Gastrocnemius medialis (tissue), 4 donors: ENCODE data around the gene STOML3. TPM values are rescaled to one million over a fixed set of nuclear protein-coding genes. Genes with fewer than 3 reads are reported as not detected.

Experiments
- ATAC-seq, 2 donors: fragments of 150-250 bp; one replicate each; pipeline ENCODE4 v1.9.1; 2016
- DNase-seq, 2 donors: peaks; one replicate each; pipeline ENCODE4 v3.0.0-alpha.2; 2019
- H3K27ac ChIP-seq, 4 donors: fragments of 200-600 bp; sonication (generic); 1 replicate in 1 of 4; 2 replicates in 3 of 4; pipeline ENCODE4 v1.5.1; 2016 to 2018; ENCODE audit warnings: mild to moderate bottlenecking in 2 of 4, moderate library complexity in 1 of 4
- H3K27me3 ChIP-seq, 3 donors: fragments of 200-600 bp; sonication (generic) in 2 of 3; 1 replicate in 1 of 3; 2 replicates in 2 of 3; pipeline versions ENCODE4 v1.5.1 to v1.6.0; 2016 to 2019; ENCODE audit warnings: mild to moderate bottlenecking in 1 of 3, moderate library complexity in 1 of 3
- H3K36me3 ChIP-seq, 2 donors: fragments of 200-600 bp; sonication (generic) in 1 of 2; one replicate each; pipeline ENCODE4 v1.5.1; 2017 to 2018
- H3K4me1 ChIP-seq, 2 donors: fragments of 200-600 bp; sonication (generic) in 1 of 2; one replicate each; pipeline ENCODE4 v1.5.1; 2016 to 2017; ENCODE audit warnings: mild to moderate bottlenecking in 2 of 2
- H3K4me3 ChIP-seq, 4 donors: fragments of 200-600 bp; sonication (generic) in 3 of 4; 1 replicate in 1 of 4; 2 replicates in 3 of 4; pipeline ENCODE4 v1.5.1; 2016 to 2019; ENCODE audit warnings: mild to moderate bottlenecking in 2 of 4
- H3K9me3 ChIP-seq, 3 donors: fragments of 200-600 bp; sonication (generic) in 2 of 3; 1 replicate in 1 of 3; 2 replicates in 2 of 3; pipeline ENCODE4 v1.5.1; 2016 to 2019
- POLR2A ChIP-seq, 2 donors: fragments of 450-650 bp; IDR thresholded peaks; one replicate each; pipeline ENCODE4 v1.6.1; 2017; ENCODE audit warnings: antibody characterized with exemption in 2 of 2, mild to moderate bottlenecking in 2 of 2, moderate library complexity in 2 of 2
- in situ Hi-C, 4 donors: fragments of 200-750 bp; cut with MboI; loops; one replicate each; pipeline versions ENCODE4 v1.15.0 to v1.8.0; 2017; ENCODE audit warnings: low sequenced_read_pairs in 4 of 4
- intact Hi-C: fragments of 100-400 bp; cut with DNase I; formaldehyde crosslinking; loops from one replicate; pipeline ENCODE4 v1.15.1; 2023; ENCODE audit warnings: low total_unique reads
- total RNA-seq, 4 donors: library from RNA; depleted of rRNA; stranded (reverse); fragments of >200 nt; gene quantifications; one replicate each; pipeline versions ENCODE4 v1.1.0 to v1.2.3, GENCODE V29; 2016
- TF ChIP-seq, protein P1 (sequence below), 5 experiments: fragments of 450-650 bp in 3 of 5; fragments of 200-600 bp in 2 of 5; sonication (generic) in 2 of 5; IDR thresholded peaks in 4 of 5; conservative IDR thresholded peaks in 1 of 5; 1 replicate in 4 of 5; 2 replicates in 1 of 5; pipeline ENCODE4 v1.5.1; 2016 to 2019; ENCODE audit warnings: antibody characterized with exemption in 5 of 5, mild to moderate bottlenecking in 3 of 5, moderate library complexity in 3 of 5

STOML3 gene
- total RNA-seq, 4 donors from 2014 or later = not detected

DNA sequence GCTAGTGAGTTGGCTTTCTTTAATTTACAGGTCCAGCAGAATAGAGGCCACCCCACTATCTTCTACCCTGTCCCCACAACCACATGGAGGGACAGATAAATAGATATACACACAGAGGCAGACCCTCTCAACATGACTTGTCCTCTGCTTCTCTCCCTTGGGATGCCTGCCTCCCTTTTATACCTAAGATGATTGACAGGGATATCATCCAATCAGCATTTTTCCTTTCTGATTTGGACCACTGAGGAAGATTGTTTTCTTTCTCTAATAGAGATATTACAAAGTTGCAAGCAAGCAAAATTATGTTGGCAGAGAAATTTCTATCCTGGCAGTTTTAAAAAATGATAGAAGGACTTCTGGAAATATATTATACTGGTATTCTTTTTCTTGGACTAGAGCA, 35.8 kb downstream of the STOML3 start:
- no peak overlapping the region for H3K4me3 ChIP-seq
- no peaks in the 10 kb centered on the region for H3K4me1 ChIP-seq
- no peaks in the 10 kb centered on the region for H3K27me3 ChIP-seq
- DNase-seq (no peak), ATAC-seq (no peak)
- in situ Hi-C loops = no loop called here
- no peaks in the 10 kb centered on the region for H3K9me3 ChIP-seq
- TF ChIP-seq, protein P1, sequence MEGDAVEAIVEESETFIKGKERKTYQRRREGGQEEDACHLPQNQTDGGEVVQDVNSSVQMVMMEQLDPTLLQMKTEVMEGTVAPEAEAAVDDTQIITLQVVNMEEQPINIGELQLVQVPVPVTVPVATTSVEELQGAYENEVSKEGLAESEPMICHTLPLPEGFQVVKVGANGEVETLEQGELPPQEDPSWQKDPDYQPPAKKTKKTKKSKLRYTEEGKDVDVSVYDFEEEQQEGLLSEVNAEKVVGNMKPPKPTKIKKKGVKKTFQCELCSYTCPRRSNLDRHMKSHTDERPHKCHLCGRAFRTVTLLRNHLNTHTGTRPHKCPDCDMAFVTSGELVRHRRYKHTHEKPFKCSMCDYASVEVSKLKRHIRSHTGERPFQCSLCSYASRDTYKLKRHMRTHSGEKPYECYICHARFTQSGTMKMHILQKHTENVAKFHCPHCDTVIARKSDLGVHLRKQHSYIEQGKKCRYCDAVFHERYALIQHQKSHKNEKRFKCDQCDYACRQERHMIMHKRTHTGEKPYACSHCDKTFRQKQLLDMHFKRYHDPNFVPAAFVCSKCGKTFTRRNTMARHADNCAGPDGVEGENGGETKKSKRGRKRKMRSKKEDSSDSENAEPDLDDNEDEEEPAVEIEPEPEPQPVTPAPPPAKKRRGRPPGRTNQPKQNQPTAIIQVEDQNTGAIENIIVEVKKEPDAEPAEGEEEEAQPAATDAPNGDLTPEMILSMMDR (IDR thresholded peaks at IDR 0.05 in 4 of 5, conservative IDR thresholded peaks at IDR 0.05 in 1 of 5) = no peak
- TF ChIP-seq POLR2A (IDR thresholded peaks at IDR 0.05) = no peak
- no peak overlapping the region for H3K27ac ChIP-seq
- no peaks in the 10 kb centered on the region for H3K36me3 ChIP-seq
- intact Hi-C loops = no loop called here

DNA sequence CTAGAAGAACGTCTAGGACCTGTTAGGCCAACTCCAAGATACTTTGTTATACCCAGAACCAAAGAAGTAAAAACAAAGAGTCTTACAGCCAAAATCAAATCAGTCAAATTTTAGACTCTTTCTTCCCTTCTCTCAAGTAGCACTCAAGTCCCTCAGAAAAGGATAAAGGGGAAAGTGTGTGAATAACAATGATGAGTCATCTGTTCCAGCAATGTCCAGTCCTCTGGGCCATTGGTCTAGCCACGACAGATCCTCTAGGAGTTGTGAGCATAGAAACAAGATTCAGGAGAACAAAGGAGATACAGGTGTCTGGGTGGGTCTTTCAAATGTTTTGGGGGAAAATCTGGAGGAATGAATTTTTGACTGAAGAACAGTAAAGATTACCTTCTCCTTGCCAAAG, 36.3 kb downstream of the STOML3 start:
- TF ChIP-seq, protein P1 (IDR thresholded peaks at IDR 0.05 in 4 of 5, conservative IDR thresholded peaks at IDR 0.05 in 1 of 5) = no peak
- TF ChIP-seq POLR2A (IDR thresholded peaks at IDR 0.05) = no peak
- in situ Hi-C loops = no loop called here
- intact Hi-C loops = no loop called here
- Histone ChIP-seq H3K36me3 (no peaks in the 10 kb centered on the region), H3K27me3 (no peaks in the 10 kb centered on the region), H3K9me3 (no peaks in the 10 kb centered on the region), H3K4me3 (no peak overlapping the region), H3K27ac (no peak overlapping the region), H3K4me1 (no peaks in the 10 kb centered on the region)
- no peak for ATAC-seq
- no peak for DNase-seq

DNA sequence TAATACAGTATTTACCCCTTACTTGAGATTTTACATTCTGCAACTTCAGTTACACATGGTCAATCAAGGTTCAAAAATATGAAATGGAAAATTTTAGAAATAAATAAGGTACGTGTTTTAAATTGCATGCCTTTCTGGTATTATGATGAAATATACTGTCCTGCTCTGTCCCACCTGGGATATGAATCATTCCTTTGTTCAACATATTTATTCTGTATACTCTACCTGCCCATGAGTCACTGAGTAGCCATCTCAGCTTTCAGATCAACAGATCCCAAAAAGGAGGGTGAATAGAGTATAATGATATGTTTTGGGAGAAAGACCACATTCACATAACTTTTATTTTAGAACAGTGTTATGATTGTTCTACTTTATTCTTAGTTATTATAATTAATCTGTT, 37.8 kb downstream of the STOML3 start:
- H3K4me1 ChIP-seq = no peaks in the 10 kb centered on the region
- H3K27ac ChIP-seq = no peak overlapping the region
- no peak overlapping the region for H3K4me3 ChIP-seq
- TF ChIP-seq, protein P1 (IDR thresholded peaks at IDR 0.05 in 4 of 5, conservative IDR thresholded peaks at IDR 0.05 in 1 of 5) = no peak
- TF ChIP-seq POLR2A (IDR thresholded peaks at IDR 0.05) = no peak
- no peak for ATAC-seq
- H3K36me3 ChIP-seq = no peaks in the 10 kb centered on the region
- H3K27me3 ChIP-seq = no peaks in the 10 kb centered on the region
- DNase-seq = no peak
- intact Hi-C loops (no loop called here), in situ Hi-C loops (no loop called here)
- no peaks in the 10 kb centered on the region for H3K9me3 ChIP-seq

DNA sequence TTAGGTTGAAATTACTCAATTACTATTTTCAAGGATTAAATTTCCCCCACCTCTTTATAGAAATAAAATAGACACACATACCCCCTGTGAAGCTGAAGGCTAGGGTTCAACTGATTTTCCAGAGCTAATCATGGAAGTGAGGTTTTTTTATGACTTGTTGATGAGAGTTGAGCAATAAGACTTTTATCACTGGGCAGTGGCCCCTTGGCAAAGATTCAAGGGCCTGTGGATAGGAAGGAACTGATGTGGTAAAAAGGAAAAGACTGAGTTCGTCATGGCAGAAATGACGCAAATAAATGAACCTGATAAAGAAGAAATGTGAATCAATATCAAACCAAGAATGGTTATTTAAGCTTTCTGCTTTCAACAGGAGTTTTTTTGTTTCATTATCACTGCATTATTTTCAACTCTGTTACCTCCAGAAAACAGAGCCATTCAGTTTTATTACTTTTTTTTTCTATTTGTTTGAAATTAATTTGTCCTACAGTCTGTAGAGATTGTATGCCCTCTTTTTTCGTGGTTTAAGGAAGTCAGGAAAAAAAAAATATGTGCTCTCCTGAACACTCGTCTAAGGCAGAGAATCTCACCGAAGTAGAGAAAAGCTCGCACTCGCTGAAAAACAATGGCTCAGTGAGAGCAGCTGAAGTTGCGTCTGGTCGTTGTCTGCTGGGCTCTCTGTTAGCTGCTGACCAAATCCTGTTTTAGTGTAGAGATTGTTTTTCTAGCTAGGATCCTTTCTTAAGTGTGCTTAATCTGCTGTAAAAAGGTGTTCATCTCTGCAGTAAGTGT, 38.9 kb downstream of the STOML3 start:
- Histone ChIP-seq H3K27me3 (no peaks in the 10 kb centered on the region), H3K36me3 (no peaks in the 10 kb centered on the region), H3K27ac (no peak overlapping the region), H3K4me3 (no peak overlapping the region), H3K4me1 (no peaks in the 10 kb centered on the region), H3K9me3 (no peaks in the 10 kb centered on the region)
- ATAC-seq (no peak), DNase-seq (no peak)
- in situ Hi-C loops = no loop called here
- no peak for TF ChIP-seq POLR2A (IDR thresholded peaks at IDR 0.05)
- TF ChIP-seq, protein P1 (IDR thresholded peaks at IDR 0.05 in 4 of 5, conservative IDR thresholded peaks at IDR 0.05 in 1 of 5) = no peak
- intact Hi-C loops = no loop called here

DNA sequence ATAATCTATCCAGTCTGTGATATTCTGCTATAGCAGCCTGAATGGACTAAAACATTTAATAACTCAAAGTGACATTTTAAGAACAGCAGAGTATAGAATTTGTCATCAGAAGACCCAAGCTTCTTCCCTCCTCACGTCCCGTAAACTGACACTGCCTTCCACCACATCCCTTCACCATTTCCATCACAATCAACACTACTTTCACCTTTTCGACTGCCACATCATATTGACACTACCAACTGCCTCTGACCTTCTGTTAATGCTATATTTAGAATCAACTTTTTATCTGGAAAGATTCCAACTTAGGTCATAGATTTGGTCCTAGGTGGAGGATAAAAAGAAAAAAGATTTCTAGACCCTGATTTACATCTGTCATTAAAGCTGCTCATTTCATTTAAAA, 39.6 kb downstream of the STOML3 start:
- H3K4me1 ChIP-seq = no peaks in the 10 kb centered on the region
- intact Hi-C loops = no loop called here
- no peaks in the 10 kb centered on the region for H3K27me3 ChIP-seq
- in situ Hi-C loops = no loop called here
- H3K36me3 ChIP-seq = no peaks in the 10 kb centered on the region
- H3K27ac ChIP-seq = no peak overlapping the region
- ATAC-seq = no peak
- TF ChIP-seq, protein P1 (IDR thresholded peaks at IDR 0.05 in 4 of 5, conservative IDR thresholded peaks at IDR 0.05 in 1 of 5) = no peak
- TF ChIP-seq POLR2A (IDR thresholded peaks at IDR 0.05) = no peak
- DNase-seq = no peak
- H3K4me3 ChIP-seq = no peak overlapping the region
- no peaks in the 10 kb centered on the region for H3K9me3 ChIP-seq
